Ovary (tissue), 9 donors: ENCODE data around the gene NMT1. TPM values are rescaled to one million over a fixed set of nuclear protein-coding genes. Genes with fewer than 3 reads are reported as not detected.

Experiments
- DNase-seq, 5 donors: peaks; one replicate each; pipeline ENCODE4 v3.0.0-alpha.2; 2019 to 2020
- H3K27ac ChIP-seq, 2 donors: fragments of 200-600 bp; one replicate each; pipeline versions ENCODE4 v1.5.1 to v1.8.0; 2019 to 2022
- H3K27me3 ChIP-seq: fragments of 200-600 bp; one replicate; pipeline ENCODE4 v1.8.0; 2022
- H3K36me3 ChIP-seq: fragments of 200-600 bp; sonication (generic); one replicate; pipeline ENCODE4 v1.5.1; 2019
- H3K4me1 ChIP-seq: one replicate; pipeline ENCODE4 v1.8.1; 2013; ENCODE audit warnings: mild to moderate bottlenecking, moderate library complexity; ENCODE audit not compliant: insufficient read depth
- H3K4me3 ChIP-seq: fragments of 200-600 bp; sonication (generic); one replicate; pipeline ENCODE4 v1.5.1; 2017
- H3K9me3 ChIP-seq, 2 donors: fragments of 200-600 bp in 1 of 2; sonication (generic) in 1 of 2; one replicate each; pipeline versions ENCODE4 v1.5.1 to v1.8.1; 2013 to 2019; ENCODE audit warnings: mild to moderate bottlenecking in 1 of 2, moderate library complexity in 1 of 2
- EP300 ChIP-seq: sonication (generic); formaldehyde crosslinking; IDR thresholded peaks from one replicate; pipeline ENCODE4 v1.6.1; 2017; ENCODE audit warnings: antibody characterized with exemption
- POLR2A ChIP-seq: fragments of 450-650 bp; IDR thresholded peaks from one replicate; pipeline ENCODE4 v1.6.1; 2017; ENCODE audit warnings: antibody characterized with exemption, mild to moderate bottlenecking, moderate library complexity
- WGBS, 3 donors: extraction: QIAGEN DNeasy Blood & Tissue Kit in 1 of 3; methylation state at CpG; one replicate each; pipeline versions ENCODE4 v1.1.5 to v1.1.7; 2013 to 2017; 5-methylcytosine and 5-hydroxymethylcytosine counted together
- intact Hi-C, 4 donors: fragments of 100-400 bp; cut with DNase I; formaldehyde crosslinking; loops; one replicate each; pipeline versions ENCODE4 v1.11.0 to v1.15.1; 2022 to 2023
- microRNA-seq, 3 donors: library from miRNA; unstranded; fragments of <30 nt; microRNA quantifications; one replicate each; pipeline versions ENCODE4 to v1.2.0, GENCODE V29; 2019 to 2020
- polyA plus RNA-seq, 2 donors: library from polyadenylated mRNA; stranded (reverse); fragments of 200-250 nt in 1 of 2; fragments of 350-450 nt in 1 of 2; fragmentation: Illumina TruSeq in 1 of 2; extraction: RNeasy Lipid Tissue Mini Kit (QIAGEN cat#74804) in 1 of 2; gene quantifications; one replicate each; pipeline ENCODE4 v1.2.3, GENCODE V29; 2013 to 2014
- small RNA-seq: library from RNA; depleted of rRNA; stranded (forward); fragments of <200 nt; gene quantifications from one replicate; pipeline ENCODE3, GENCODE V24; 2016
- total RNA-seq, 7 donors: library from RNA; depleted of rRNA in 2 of 7; stranded (reverse); fragments of >200 nt in 2 of 7; fragmentation: NEBNext Ultra II Directional in 3 of 7; extraction: Animal tissue kit (Norgen Biotek cat#: 25700) in 3 of 7; gene quantifications; one replicate each; pipeline versions ENCODE4 v1.1.0 to v1.2.4, GENCODE V29; 2016 to 2023
- TF ChIP-seq, protein P1 (sequence below), 3 donors: fragments of 450-650 bp in 2 of 3; fragments of 200-600 bp in 1 of 3; IDR thresholded peaks; one replicate each; pipeline versions ENCODE4 v1.5.1 to v1.8.0; 2016 to 2022; ENCODE audit warnings: antibody characterized with exemption in 3 of 3, mild to moderate bottlenecking in 1 of 3
- donor health status: DM: no; HTN: no; CAD: no; lungs with moderate emphysema.
- donor health status: DM: no; HTN: no; CAD: no.
- donor health status: Bipolar disorder and iron deficiency.
- donor health status: DM: yes; HTN: yes; CAD: no.
- donor health status: DM: no; HTN: no; CAD: no.
- donor health status: DM: yes; HTN: yes; CAD: no.

Gene NMT1
- total and polyA plus RNA-seq, 9 donors: 23.0 to 91.4 (median 76.2) TPM

GRCh38 chr17:45156242-45156641, 95.1 kb downstream of the NMT1 start:
- no peak for DNase-seq
- H3K9me3 ChIP-seq: no peaks in the 10 kb centered on the region
- no peak overlapping the region for H3K27ac ChIP-seq
- WGBS, 3 donors: 90 to 95% (median 93%) methylated on average over 3 of the region's 3 CpGs
- H3K36me3 ChIP-seq: no peaks in the 10 kb centered on the region
- H3K4me1 ChIP-seq: peaks cover 12% of the 10 kb centered on the region
- H3K4me3 ChIP-seq: no peak overlapping the region
- no peaks in the 10 kb centered on the region for H3K27me3 ChIP-seq
- intact Hi-C loops: no loop called here
- TF ChIP-seq POLR2A (no peak), EP300 (no peak)
- TF ChIP-seq, protein P1, sequence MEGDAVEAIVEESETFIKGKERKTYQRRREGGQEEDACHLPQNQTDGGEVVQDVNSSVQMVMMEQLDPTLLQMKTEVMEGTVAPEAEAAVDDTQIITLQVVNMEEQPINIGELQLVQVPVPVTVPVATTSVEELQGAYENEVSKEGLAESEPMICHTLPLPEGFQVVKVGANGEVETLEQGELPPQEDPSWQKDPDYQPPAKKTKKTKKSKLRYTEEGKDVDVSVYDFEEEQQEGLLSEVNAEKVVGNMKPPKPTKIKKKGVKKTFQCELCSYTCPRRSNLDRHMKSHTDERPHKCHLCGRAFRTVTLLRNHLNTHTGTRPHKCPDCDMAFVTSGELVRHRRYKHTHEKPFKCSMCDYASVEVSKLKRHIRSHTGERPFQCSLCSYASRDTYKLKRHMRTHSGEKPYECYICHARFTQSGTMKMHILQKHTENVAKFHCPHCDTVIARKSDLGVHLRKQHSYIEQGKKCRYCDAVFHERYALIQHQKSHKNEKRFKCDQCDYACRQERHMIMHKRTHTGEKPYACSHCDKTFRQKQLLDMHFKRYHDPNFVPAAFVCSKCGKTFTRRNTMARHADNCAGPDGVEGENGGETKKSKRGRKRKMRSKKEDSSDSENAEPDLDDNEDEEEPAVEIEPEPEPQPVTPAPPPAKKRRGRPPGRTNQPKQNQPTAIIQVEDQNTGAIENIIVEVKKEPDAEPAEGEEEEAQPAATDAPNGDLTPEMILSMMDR (IDR thresholded peaks at IDR 0.05): no peak

Small RNAs within 50 kb of the gene (microRNA-seq; reads per million reads assigned to microRNA genes)
- 0 to 0.16 (median 0) reads per million in 3 donors for gene MIR6784

Small RNAs within 50 kb of the gene (small RNA-seq; reads per million reads assigned to genes)
- gene MIR6784 (not detected), gene RF00019 (not detected)

Other genes with a start within 250 kb of the NMT1 start
- 1 to 10 TPM; 1.3 to 6.4 (median 4.3) TPM for gene GJC1, start 231.0 kb upstream of the NMT1 start, total RNA-seq
- gene GJC1, start 231.0 kb upstream of the NMT1 start, polyA plus RNA-seq: 10 to 100 TPM in 1 of 2 donors, 1 to 10 TPM in 1; 3.8 to 18.4 TPM
- gene HIGD1B, start 213.4 kb upstream of the NMT1 start, total RNA-seq: 1 to 10 TPM; 1.1 to 5.6 (median 2.0) TPM
- gene HIGD1B, start 213.4 kb upstream of the NMT1 start, polyA plus RNA-seq: 1 to 10 TPM; 6.3 to 6.8 TPM
- gene EFTUD2, start 161.9 kb upstream of the NMT1 start, total RNA-seq: 10 to 100 TPM; 28.4 to 78.7 (median 62.5) TPM
- 100 to 1,000 TPM in 1 of 2 donors, 10 to 100 TPM in 1; 22.2 to 111 TPM for gene EFTUD2, start 161.9 kb upstream of the NMT1 start, polyA plus RNA-seq
- gene GFAP, start 145.8 kb upstream of the NMT1 start, total RNA-seq: 1 to 10 TPM in 2 of 7 donors, under 1 TPM in 4, not detected in 1; 0.08 to 1.8 (median 0.49) TPM
- under 1 TPM; 0.27 to 0.97 TPM for gene GFAP, start 145.8 kb upstream of the NMT1 start, polyA plus RNA-seq
- under 1 TPM in 4 of 7 donors, not detected in 3; 0.10 to 0.79 (median 0.20) TPM for gene KIF18B, start 113.5 kb upstream of the NMT1 start, total RNA-seq
- gene KIF18B, start 113.5 kb upstream of the NMT1 start, polyA plus RNA-seq: under 1 TPM; 0.13 to 0.19 TPM
- gene C1QL1, start 93.0 kb upstream of the NMT1 start, total RNA-seq: 1 to 10 TPM in 3 of 7 donors, under 1 TPM in 2, not detected in 2; 0.20 to 6.0 (median 1.1) TPM
- under 1 TPM in 1 of 2 donors, not detected in 1; 0.64 TPM for gene C1QL1, start 93.0 kb upstream of the NMT1 start, polyA plus RNA-seq
- gene DCAKD, start 9.7 kb upstream of the NMT1 start, total RNA-seq: 10 to 100 TPM; 30.9 to 62.3 (median 48.0) TPM
- 10 to 100 TPM; 19.8 to 27.0 TPM for gene DCAKD, start 9.7 kb upstream of the NMT1 start, polyA plus RNA-seq
- 100 to 1,000 TPM in 2 of 7 donors, 10 to 100 TPM in 5; 33.0 to 166 (median 84.9) TPM for gene PLCD3, start 71.2 kb downstream of the NMT1 start, total RNA-seq
- gene PLCD3, start 71.2 kb downstream of the NMT1 start, polyA plus RNA-seq: 10 to 100 TPM; 12.1 to 59.3 TPM
- gene ACBD4, start 74.4 kb downstream of the NMT1 start, total RNA-seq: 10 to 100 TPM; 12.4 to 24.0 (median 18.5) TPM
- gene ACBD4, start 74.4 kb downstream of the NMT1 start, polyA plus RNA-seq: 10 to 100 TPM; 11.0 to 24.5 TPM
- gene HEXIM1, start 87.2 kb downstream of the NMT1 start, total RNA-seq: 10 to 100 TPM; 17.0 to 37.8 (median 27.9) TPM
- gene HEXIM1, start 87.2 kb downstream of the NMT1 start, polyA plus RNA-seq: 10 to 100 TPM; 14.4 to 26.9 TPM
- 1 to 10 TPM; 3.4 to 9.1 (median 5.5) TPM for gene HEXIM2, start 100.6 kb downstream of the NMT1 start, total RNA-seq
- gene HEXIM2, start 100.6 kb downstream of the NMT1 start, polyA plus RNA-seq: 1 to 10 TPM; 1.7 to 8.9 TPM
- gene FMNL1, start 160.6 kb downstream of the NMT1 start, total RNA-seq: 10 to 100 TPM in 2 of 7 donors, 1 to 10 TPM in 5; 3.7 to 24.0 (median 6.1) TPM
- gene FMNL1, start 160.6 kb downstream of the NMT1 start, polyA plus RNA-seq: 1 to 10 TPM; 2.1 to 7.1 TPM
- under 1 TPM in 1 of 7 donors, not detected in 6; 0.12 TPM for gene SPATA32, start 200.8 kb downstream of the NMT1 start, total RNA-seq
- gene SPATA32, start 200.8 kb downstream of the NMT1 start, polyA plus RNA-seq: not detected